GM21576 (cell line): ENCODE measurements around the gene RAB18.
"Not testable (repeated sequence)": the region's sequence is repeated elsewhere in the genome, so short reads cannot be mapped to it uniquely, and the experiment has no call there.

Source experiments
- ATAC-seq: cut with Tn5 transposase; IDR thresholded peaks from one replicate; pipeline ENCODE4 v1.9.1; 2021; ENCODE audit warnings: mild to moderate bottlenecking, moderate library complexity; ENCODE audit not compliant: unreplicated experiment

Gene RAB18

GRCh38 chr10:27504007-27504807 lies at the start of gene RAB18:
RAB18 (plus strand) TSS chr10:27504304; CDS start chr10:27504370, 66 bp downstream.
- ATAC-seq: peak; percentile 96

GRCh38 chr10:27454837-27455236 lies 49.3 kb upstream of the RAB18 start:
- no peak for ATAC-seq

GRCh38 chr10:27457261-27457945 lies 46.7 kb upstream of the RAB18 start:
- no peak for ATAC-seq

DNA sequence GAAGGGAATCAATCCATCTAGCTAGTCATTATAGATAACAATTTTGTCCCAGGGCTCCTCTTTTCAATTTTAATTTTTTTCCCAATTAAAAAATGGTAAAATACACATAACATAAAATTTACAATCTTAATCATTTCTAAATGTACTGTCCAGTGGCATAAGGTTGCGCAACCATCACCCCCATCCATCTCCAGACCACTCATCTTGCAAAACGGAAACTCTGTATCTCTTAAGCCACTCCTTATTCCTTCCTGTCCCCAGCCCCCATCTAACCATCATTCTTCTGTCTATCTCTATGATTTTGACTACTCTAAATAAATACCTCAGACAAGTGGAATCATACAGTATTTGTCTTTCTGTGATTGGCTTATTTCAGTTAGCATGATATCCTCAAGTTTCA lies 46.1 kb upstream of the RAB18 start:
- no peak for ATAC-seq

DNA sequence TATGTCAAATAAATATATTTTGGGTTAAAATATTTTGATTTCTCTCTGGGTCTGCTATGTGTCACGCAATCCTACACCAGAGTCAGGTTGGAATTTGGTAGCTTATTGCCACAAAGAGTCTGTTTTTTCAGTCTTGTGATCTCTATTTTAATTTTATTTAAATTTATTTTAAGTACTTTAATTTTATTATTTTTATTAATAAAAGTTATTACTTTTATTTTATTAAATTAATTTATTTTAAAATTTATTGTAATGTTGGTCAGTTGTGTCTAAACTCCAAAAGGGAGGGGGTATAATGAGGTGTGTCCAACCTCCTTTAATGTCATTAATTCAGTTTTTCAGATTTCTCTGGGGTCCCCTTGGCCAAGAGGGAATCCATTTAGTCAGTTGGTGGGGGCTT lies 42.8 kb upstream of the RAB18 start:
- no peak for ATAC-seq

- ATAC-seq: no peak
These were observed 40.1 kb upstream of the RAB18 start for GRCh38 chr10:27463961-27464360.

- ATAC-seq: peak; percentile 71
These were observed 39.1 kb upstream of the RAB18 start for GRCh38 chr10:27464993-27465392.

- not testable (repeated sequence) for ATAC-seq
These were observed 38.5 kb upstream of the RAB18 start for GRCh38 chr10:27465596-27465995.

DNA sequence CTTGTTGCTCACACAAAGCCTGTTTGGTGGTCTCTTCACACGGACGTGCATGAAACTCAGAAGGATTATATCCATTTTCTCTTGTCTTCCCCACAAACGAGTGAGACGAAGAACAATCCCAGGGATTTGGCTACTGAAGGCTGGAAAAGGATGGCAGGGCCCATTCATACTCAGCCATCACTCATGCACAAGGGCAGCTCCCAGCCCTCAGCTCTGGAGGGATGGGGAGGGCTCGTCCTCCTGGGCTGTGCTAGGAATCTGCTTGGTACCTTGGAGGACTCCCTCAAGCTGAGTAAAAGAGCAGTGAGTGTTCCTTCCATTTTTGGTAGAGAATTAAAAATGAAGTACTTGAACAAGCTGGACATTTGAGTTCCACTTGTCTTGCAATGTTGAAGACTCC lies 33.2 kb upstream of the RAB18 start:
- no peak for ATAC-seq

DNA sequence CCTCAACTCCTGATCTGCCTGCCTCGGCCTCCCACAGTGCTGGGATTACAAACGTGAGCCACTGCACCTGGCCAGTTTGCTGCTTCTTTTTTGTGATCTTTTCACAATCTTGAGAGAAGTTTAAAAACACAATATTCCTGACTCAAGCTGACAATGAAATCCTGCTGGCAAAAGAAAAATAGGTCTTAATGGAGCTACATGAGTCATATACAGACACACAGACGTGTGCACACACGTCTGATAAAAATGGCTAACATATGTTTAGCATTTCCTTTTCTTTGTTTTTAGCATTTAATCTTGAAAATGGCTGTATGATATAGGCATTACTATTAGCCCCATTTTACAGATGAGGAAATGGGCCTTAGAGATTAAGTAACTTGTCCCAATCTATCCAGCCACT lies 29.4 kb upstream of the RAB18 start:
- ATAC-seq: no peak

- ATAC-seq: no peak
These were observed 25.1 kb upstream of the RAB18 start for GRCh38 chr10:27479016-27479415.

DNA sequence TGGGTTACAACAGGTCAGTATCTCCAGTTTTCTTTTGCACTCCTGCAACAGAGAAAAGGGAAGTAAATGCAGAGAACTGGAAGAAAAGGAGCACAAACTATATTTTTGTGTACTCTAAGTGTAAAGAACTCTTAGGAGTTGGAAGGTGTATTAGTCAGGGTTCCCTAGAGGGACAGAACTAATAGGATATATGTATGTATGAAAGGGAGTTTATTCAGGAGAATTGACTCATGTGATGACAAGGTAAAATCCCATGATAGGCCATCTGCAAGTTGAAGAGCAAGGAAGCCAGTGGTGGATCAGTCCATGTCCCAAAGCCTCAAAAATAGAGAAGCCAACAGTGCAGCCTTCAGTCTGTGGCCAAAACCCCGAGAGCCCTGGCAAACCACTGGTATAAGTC lies 22.6 kb upstream of the RAB18 start:
- ATAC-seq: no peak

GRCh38 chr10:27482984-27483956 lies 20.8 kb upstream of the RAB18 start:
- no peak for ATAC-seq

DNA sequence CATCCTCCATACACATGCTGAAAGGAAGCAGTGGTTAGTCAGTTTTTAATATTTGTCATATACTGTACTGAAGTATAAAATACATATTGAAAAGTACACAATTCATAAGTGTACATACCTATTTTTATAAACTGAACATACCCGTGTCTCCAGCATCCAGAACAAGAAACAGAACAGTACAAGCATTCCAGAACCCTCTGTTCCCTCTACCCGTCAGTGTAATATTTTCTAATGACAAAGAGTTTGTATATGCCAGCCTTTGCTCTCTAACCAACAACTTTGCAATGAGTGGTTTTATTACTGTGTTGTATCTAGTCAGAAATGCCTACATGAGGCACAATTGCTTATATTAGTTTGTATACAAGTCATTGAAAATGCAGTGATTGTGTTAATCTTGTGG lies 18.7 kb upstream of the RAB18 start:
- no peak for ATAC-seq

DNA sequence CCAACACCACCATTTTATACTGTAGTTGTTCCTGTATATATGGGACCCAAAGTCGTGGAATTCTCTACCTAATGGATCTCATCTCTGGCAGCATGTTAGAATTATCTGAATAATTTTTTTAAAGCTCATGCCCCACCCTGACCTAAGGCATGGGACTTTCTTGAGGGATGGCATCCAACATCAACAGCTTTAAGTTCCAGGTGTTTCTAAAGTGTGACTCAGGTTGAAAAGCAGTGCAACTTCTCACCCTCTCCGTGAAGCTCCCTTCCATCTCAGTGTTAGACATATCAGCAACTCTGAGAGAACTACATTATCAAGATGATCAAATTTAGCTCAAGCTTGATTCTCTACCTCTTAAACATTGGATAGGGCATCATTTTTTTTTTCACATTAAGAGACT lies 18.1 kb upstream of the RAB18 start:
- no peak for ATAC-seq

DNA sequence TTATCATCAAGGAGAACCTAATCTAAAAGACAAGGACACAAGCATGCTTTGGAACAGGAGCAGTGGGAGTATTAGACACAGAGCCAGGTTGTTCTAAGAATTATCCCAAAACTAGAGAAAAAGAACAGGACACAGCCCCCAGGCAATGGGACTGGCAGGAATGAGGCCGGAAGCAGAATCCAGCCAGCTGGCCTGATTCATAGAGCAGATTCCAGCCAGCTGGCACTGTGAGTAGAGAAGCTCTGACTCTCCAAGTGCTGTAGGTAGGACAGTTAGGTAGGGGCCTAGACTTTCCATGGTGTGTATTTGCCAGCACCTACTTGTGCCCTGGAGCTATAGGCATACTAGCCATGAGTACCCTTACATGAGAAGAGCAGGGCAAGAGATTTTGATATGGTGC lies 13.3 kb upstream of the RAB18 start:
- no peak for ATAC-seq

- no peak for ATAC-seq
These were observed 9.8 kb upstream of the RAB18 start for GRCh38 chr10:27494116-27494805.

DNA sequence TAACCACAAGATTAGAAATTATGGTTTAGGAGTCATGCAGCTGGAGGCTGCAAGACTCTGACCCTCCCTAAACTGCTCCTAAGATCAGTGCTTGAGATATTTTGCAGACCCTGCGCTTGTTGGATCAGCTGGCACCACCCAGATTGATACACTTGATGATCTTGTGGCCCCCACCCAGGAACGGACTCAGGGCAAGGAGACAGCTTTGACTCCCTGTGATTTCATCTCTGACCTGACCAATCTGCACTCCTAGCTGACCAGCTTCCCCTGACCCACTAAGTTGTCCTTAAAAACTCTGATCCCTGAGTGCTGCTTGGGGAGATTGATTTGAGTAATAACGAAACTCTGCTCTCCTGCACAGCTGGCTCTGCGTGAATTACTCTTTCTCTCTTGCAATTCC lies 8.0 kb upstream of the RAB18 start:
- no peak for ATAC-seq

DNA sequence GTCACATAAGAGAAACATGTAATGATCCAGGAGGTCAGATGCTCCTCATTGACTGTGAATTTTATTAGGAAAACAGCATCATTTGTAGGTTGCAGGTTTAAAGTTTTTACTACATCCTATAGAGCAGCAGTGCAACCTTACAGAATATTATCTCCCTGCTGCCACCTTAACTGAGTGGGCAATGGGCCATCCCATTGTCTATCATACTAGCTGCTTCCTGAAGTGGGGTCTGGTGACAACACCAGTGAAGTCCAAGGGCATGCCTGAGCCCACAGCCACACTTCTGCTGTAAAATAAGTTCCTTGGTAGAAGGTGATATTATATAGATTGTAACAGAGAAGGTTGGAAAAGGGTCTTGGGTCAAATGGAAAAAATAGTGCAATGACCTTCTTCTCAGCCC lies 4.0 kb upstream of the RAB18 start:
- ATAC-seq: no peak

DNA sequence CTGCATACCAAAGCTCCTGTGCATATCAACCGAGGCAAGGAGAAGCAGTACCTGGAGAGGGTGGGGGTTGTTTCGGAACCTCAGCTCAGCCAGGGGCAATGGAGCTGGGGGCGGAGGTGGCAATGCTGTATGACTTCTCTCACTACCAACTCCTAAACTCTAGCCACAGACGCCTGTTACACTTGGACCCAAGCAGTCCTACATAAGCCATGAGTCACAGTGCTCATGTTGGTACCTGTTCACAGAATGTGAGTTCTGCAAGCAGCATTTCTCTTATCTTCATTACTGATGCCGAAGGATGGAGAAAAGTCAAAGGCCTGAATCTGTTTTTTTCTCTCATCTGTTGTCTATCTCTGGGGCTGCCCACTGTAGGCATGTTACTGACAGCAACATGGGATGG lies 3.2 kb upstream of the RAB18 start:
- no peak for ATAC-seq

DNA sequence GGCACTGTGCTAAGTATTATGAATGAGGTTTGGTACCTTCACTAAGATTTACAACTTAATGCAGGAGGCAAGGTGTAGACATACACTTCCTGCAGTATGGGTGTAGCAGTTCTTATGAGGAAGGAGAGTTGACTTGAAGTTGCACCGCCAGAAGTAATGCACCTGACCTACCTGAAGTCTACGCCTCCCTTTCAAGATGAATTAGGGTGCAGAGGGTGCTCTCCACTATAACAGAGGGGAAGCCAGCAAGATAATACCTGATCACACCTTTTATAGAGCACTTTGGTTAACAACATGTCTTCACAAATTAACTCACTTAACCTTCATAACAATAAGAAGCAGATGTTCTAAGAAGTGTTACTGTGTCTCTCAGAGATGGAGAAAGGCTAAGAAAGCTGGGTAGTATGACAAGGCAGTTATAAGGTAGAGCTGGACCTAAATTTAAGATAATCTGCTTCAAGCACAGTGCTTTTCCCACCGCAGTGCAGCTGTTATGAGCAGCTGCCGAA lies 552 bp upstream of the RAB18 start:
- ATAC-seq: no peak
